GM10248 (cell line): ENCODE data around the gene PNKP.

ENCODE experiments used
- CTCF ChIA-PET: fragments of 300-600 bp; sonication (Branson Sonifier 250); formaldehyde crosslinking; extraction: SDS; loops from one replicate; lab custom pipeline; 2021; ENCODE audit warnings: antibody characterized with exemption; lab: Yijun Ruan, JAX
- POLR2A ChIA-PET: fragments of 350-650 bp; sonication (Branson Sonifier 250); formaldehyde crosslinking; extraction: SDS; loops from one replicate; lab custom pipeline; 2020; ENCODE audit warnings: antibody characterized with exemption; lab: Yijun Ruan, JAX
- DNase-seq: peaks from one replicate; pipeline ENCODE4 v3.0.0; 2012; ENCODE audit errors: extremely low spot score
- TF ChIP-seq, protein P1 (sequence below): IDR thresholded peaks from 2 replicates; pipeline ENCODE4 v1.5.1; 2012; ENCODE audit warnings: mild to moderate bottlenecking, low read depth; ENCODE audit errors: extremely low read depth, missing control alignments, control extremely low read depth

The PNKP gene

DNA sequence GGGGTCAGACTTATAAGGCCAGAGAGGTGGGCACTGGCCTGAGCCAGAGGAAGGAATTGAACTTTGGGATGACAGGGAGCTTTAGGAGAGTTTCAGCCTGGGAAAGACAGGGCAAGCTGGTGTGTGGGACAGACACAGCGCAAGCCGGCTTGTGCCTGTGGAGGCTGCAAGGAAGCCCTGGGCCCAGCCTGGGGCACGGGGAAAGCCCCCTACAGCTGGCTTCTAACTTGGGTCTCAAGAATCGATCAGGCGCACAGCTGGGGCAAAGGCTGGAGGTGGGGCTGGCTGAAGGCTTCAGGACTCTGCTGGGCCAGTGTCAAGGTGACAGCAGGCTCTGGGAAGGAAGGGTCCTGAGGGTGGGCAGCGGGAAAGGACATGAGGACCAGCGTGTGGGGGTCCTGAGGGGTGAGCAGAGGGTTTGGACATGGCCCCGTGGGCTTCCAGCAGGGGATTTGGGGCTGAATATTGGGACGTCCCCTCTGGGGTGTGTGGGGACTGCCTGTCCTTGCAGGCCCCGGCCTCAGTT is 13.5 kb downstream of the PNKP start:
- no peak for DNase-seq
- TF ChIP-seq, protein P1, sequence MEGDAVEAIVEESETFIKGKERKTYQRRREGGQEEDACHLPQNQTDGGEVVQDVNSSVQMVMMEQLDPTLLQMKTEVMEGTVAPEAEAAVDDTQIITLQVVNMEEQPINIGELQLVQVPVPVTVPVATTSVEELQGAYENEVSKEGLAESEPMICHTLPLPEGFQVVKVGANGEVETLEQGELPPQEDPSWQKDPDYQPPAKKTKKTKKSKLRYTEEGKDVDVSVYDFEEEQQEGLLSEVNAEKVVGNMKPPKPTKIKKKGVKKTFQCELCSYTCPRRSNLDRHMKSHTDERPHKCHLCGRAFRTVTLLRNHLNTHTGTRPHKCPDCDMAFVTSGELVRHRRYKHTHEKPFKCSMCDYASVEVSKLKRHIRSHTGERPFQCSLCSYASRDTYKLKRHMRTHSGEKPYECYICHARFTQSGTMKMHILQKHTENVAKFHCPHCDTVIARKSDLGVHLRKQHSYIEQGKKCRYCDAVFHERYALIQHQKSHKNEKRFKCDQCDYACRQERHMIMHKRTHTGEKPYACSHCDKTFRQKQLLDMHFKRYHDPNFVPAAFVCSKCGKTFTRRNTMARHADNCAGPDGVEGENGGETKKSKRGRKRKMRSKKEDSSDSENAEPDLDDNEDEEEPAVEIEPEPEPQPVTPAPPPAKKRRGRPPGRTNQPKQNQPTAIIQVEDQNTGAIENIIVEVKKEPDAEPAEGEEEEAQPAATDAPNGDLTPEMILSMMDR: no peak
- POLR2A ChIA-PET: interaction anchor here (0.8 kb wide), 1 partner anchor 15 kb away, joined by 3 read pairs; no protein-coding TSS in a partner anchor
- CTCF ChIA-PET: interaction anchor here (1.5 kb wide), 1 partner anchor 17 kb away, joined by 4 read pairs; no protein-coding TSS in a partner anchor

DNA sequence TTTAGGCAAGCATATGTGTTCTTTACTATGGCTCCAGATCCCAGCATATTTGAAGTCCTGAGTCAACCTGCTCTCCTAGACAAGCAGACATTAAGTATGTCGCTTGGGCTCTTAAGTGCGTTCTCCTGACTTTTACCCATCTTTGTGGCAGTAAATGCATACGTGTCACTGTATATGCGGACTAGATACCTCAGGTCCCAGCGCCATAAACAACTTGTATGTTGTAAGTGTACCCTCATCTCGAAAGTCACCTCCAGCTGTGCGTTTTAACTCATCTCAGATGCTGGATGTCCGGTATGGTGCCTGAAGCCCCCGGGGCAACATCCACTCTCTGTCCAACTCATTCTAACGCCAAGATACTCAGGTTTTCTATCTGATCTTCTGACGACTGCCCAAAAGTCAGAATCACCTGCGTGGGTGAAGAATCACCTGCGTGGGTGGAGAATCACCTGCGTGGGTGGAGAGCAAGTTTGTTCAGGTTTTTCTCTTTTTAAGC is 14.7 kb downstream of the PNKP start:
- POLR2A ChIA-PET: no interaction called here

DNA sequence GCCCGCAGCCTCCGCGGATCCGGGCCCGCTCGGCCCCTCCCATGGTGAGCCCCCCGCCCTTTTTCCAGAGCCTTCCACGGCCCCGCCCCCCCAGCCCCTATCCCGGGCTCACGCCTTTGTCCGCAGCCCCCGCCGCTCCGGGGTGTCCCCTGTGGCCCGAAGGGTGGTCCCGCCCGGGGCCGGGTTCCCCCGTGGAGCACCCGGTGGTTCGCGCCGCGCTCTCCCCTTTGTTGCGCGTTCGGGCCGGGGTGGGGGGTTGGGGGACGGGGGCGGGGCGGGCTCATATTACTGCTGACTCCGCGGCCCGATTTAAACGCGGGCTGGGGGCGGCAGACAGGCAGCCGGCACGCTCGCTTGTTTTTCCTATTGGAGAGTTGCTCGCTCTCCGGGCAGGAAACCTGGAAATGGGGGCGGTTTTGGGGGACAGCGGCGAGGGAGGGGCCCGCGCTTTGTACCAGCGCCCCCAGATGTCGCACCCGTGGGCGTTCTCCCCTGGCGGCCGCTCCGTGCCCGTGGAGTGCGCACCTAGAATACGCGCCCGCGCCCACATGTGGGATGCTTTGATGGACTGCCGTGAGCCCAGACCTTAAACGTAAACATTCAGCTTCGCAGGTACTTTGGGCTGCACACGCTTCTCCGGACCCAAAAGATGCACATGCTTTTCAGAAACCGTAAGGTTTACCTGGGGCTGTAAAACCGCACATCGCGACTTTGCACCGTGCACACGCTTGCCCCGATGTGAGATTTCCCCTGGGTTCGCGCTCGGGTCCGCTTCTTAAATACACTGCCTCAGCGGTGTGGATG is 15.7 kb downstream of the PNKP start:
- CTCF ChIA-PET: no interaction called here
- DNase-seq: peak; percentile 50
- POLR2A ChIA-PET: interaction anchor here (2.4 kb wide), 1 partner anchor 18 kb away, joined by 11 read pairs; no protein-coding TSS in a partner anchor
- TF ChIP-seq, protein P1: no peak

More for the DNA sequence above, 14.7 kb downstream of the PNKP start:
- DNase-seq: no peak
- CTCF ChIA-PET: no interaction called here
- TF ChIP-seq, protein P1: no peak

DNA sequence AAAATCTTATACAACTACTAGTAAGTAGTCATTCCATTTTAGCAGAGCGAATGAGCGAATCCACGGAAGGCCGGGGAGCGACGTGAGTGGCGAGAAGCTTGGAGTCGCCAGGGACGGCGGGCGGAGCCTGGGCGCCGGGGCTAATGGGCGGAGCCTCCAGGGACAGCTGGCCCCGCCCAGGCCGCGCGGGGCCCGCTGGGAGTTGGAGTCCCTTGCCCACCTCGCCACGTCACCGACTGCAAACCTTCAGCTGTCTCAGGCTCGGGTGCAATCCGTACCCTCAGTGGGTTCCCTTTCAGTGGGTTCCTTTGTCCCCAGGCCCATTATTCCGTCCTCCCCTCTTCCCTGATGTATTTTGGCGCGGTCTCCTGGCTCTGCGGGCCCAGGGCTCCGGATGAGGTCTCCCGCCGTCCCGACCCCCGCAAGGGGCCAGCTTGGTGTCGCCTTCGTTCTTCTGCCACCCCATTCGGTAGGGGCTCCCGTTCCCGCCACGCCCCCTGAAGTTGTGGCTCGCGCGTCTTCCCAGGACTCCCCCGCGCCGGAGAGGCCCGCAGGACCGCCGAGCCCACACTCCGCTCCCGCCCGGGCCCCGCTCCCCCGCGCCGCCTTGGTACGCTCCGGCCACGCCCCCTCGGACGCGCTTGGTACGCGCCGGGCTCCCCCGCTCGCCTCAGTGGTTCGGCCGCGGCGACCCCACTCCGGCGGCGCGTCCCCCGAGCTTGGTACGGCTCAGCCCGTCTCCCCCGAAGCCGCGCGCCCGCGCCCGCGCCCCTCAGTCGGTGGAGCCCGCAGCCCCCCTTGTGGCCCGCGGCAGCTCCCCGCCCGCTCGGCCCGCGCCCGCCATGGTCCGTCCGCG is 16.7 kb downstream of the PNKP start, which contains the start of gene PTOV1:
Gene PTOV1, plus strand, starts transcription at position 673 of the 856 bp plus-strand sequence.
- peak; percentile 98 for DNase-seq
- POLR2A ChIA-PET: interaction anchor here (0.5 to 2.4 kb wide), 6 partner anchors 18 to 1275 kb away, joined by 3 to 11 read pairs (median 6); partner anchors contain the start of gene AP2A1
- TF ChIP-seq, protein P1: no peak
- CTCF ChIA-PET: interaction anchor here (0.7 to 1.5 kb wide), 5 partner anchors 11 to 40 kb away, joined by 3 to 4 read pairs (median 3); no protein-coding TSS in a partner anchor

DNA sequence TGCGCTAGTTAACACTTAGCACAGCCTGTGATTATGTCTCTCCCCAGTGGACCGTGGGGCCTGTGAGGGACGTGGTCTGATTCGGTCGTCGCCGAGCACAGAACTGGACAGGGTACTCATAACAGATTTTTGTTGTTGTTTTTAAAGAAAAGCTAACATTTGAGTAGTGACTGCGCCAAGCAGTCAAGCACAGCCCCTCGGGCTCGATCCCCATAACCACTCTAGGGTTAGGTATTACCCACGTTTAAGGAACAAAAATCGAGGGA is 17.2 kb downstream of the PNKP start:
- TF ChIP-seq, protein P1: no peak
- no peak for DNase-seq
- CTCF ChIA-PET: interaction anchor here (0.7 to 1.5 kb wide), 4 partner anchors 11 to 40 kb away, joined by 3 to 4 read pairs (median 4); no protein-coding TSS in a partner anchor
- POLR2A ChIA-PET: interaction anchor here (0.5 to 2.4 kb wide), 4 partner anchors 19 to 969 kb away, joined by 5 to 11 read pairs (median 8); no protein-coding TSS in a partner anchor
